Measurements from ENCODE around the gene CD7.

Gene CD7

DNA sequence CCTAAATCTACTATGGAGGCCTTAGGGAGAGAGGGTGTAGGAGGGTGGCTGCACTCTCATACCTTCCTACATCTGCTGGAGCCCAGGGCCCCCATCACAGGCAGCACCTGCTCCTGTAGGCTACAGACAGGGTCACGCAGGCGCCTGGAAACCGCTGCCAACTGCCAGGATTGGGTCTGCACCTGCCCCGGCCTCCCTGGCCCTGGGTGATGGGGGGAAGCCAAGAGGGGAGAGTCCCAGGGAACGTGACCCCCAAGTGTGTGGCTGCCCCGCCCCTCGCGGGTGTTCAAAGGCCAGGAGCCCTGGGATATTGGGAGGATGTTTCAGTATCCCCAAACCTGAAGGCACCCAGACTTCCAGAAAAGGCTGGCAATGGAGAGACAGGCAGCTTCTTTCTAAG, 36.1 kb upstream of the CD7 start:
- Histone ChIP-seq H3K36me3 (ENCODE audit: control insufficient read depth, insufficient read depth, low read length) (no peaks in the 10 kb centered on the region), H3K27me3 (replicated peaks; ENCODE audit: control insufficient read depth, insufficient read depth, low read length) (no peaks in the 10 kb centered on the region), H3K4me3 (replicated peaks; ENCODE audit: low read depth, low read length) (no peak overlapping the region)
- TF ChIP-seq, protein P1, sequence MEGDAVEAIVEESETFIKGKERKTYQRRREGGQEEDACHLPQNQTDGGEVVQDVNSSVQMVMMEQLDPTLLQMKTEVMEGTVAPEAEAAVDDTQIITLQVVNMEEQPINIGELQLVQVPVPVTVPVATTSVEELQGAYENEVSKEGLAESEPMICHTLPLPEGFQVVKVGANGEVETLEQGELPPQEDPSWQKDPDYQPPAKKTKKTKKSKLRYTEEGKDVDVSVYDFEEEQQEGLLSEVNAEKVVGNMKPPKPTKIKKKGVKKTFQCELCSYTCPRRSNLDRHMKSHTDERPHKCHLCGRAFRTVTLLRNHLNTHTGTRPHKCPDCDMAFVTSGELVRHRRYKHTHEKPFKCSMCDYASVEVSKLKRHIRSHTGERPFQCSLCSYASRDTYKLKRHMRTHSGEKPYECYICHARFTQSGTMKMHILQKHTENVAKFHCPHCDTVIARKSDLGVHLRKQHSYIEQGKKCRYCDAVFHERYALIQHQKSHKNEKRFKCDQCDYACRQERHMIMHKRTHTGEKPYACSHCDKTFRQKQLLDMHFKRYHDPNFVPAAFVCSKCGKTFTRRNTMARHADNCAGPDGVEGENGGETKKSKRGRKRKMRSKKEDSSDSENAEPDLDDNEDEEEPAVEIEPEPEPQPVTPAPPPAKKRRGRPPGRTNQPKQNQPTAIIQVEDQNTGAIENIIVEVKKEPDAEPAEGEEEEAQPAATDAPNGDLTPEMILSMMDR (IDR thresholded peaks at IDR 0.05; ENCODE audit: insufficient read depth, low read length, poor library complexity, severe bottlenecking): no peak
- no peak for DNase-seq (ENCODE audit: extremely low read depth, insufficient read length)

DNA sequence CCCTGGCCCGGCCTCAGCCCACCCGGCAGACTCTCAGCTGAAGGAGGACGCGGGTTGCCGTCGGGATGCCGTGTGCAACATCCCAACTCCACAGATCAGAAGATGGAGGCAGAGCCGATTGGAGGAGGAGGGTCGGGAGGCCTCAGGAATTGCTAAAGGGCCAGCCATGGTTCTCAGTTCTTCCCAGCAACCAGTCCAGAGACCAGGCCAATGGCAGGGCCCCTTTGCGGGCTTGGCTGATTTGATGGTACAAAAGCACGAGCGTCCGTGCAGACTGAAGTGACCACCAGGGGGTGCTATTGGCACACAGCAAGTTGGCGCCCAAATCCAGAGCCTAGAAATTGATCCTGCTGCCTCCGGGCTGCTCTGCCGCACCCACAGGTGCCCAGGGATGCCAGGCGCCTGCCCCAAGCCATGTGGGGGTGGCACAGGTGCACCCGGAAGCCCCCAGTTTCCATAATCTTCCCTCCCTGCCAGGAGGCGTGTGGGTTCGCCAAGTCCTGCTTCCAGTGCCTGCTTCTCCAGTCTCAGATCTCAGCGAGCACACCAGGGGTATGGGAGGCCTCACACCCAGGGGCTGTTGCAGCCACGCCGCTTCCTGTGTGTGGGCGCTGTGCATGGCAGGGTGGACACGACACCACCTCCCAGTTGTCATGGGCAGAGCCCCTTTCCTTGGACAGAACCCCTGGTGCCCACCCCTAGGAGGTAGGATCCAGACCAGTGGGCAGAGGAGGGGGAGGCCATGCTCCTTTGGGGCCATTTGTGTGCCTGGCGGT, 34.5 kb upstream of the CD7 start:
- TF ChIP-seq, protein P1 (IDR thresholded peaks at IDR 0.05; ENCODE audit: insufficient read depth, low read length, poor library complexity, severe bottlenecking): peak; percentile 90
- no peak overlapping the region for H3K4me3 ChIP-seq (replicated peaks; ENCODE audit: low read depth, low read length)
- peak; percentile 74 for DNase-seq (ENCODE audit: extremely low read depth, insufficient read length)
- no peaks in the 10 kb centered on the region for H3K36me3 ChIP-seq (ENCODE audit: control insufficient read depth, insufficient read depth, low read length)
- H3K27me3 ChIP-seq (replicated peaks; ENCODE audit: control insufficient read depth, insufficient read depth, low read length): no peaks in the 10 kb centered on the region; the same call in 1 of the 2 replicates

DNA sequence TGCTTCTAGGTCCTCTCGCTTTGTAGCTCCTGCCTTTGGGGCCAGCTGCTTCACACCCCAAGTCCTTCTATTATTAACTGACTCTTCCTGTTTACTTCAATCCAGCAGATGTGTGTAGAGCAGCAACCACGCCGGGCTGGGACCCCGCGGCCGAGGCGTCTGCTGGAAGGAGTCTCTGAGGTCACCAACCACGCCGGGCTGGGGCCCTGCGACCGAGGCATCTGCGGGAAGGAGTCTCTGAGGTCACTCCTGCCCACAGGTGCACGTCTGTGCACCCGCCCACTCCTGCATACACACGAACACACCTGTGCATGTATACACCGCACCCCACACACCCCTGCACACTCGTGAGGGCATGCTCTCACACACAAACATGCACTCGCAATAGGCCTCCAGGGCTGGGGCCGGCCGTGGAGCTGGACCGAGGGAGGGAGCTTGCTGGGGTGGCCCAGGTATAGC, 33.9 kb upstream of the CD7 start:
- H3K36me3 ChIP-seq (ENCODE audit: control insufficient read depth, insufficient read depth, low read length): no peaks in the 10 kb centered on the region
- peak; percentile 66 for DNase-seq (ENCODE audit: extremely low read depth, insufficient read length)
- TF ChIP-seq, protein P1 (IDR thresholded peaks at IDR 0.05; ENCODE audit: insufficient read depth, low read length, poor library complexity, severe bottlenecking): no peak
- no peak overlapping the region for H3K4me3 ChIP-seq (replicated peaks; ENCODE audit: low read depth, low read length)
- H3K27me3 ChIP-seq (replicated peaks; ENCODE audit: control insufficient read depth, insufficient read depth, low read length): no peaks in the 10 kb centered on the region; the same call in 1 of the 2 replicates

DNA sequence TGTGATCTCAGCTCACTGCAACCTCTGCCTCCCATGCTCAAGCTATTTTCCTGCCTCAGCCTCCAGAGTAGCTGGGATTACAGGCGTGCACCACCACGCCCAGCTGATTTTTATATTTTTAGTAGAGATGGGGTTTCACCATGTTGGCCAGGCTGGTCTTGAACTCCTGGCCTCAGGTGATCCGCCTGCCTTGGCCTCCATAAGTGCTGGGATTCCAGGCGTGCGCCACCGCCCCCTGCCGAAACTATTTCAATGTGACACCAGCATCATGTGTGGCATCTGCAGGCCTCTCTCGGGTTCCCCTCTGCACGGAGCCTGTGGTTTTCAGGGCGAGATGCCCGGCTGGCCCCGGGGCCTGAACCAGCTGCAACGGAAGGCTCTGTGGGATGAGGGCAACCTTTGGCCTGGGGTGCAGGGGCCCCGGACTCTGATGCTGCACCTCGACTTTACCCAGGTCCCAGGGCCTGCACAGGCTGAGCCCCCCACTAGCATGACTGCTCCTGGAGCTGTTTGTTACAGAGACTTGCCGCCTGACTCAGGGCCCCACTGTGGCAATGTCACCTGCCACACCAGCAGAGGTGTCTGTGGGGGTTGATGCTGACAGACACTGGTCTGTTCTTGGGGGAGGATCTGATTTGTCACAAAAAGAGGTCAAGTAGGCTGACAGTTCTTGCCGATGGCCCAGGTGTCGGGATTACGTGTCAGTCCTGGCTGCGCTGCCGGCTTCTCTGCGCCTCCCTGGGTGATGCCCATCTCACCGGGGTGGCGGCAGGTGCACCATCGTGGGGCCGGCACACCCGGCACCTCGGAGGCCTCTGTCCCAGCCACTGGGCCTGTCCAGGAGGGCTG, 33.0 kb upstream of the CD7 start:
- DNase-seq (ENCODE audit: extremely low read depth, insufficient read length): peak; percentile 55
- H3K36me3 ChIP-seq (ENCODE audit: control insufficient read depth, insufficient read depth, low read length): no peaks in the 10 kb centered on the region
- H3K4me3 ChIP-seq (replicated peaks; ENCODE audit: low read depth, low read length): no peak overlapping the region
- no peaks in the 10 kb centered on the region; the same call in 1 of the 2 replicates for H3K27me3 ChIP-seq (replicated peaks; ENCODE audit: control insufficient read depth, insufficient read depth, low read length)
- TF ChIP-seq, protein P1 (IDR thresholded peaks at IDR 0.05; ENCODE audit: insufficient read depth, low read length, poor library complexity, severe bottlenecking): peak; percentile 43

DNA sequence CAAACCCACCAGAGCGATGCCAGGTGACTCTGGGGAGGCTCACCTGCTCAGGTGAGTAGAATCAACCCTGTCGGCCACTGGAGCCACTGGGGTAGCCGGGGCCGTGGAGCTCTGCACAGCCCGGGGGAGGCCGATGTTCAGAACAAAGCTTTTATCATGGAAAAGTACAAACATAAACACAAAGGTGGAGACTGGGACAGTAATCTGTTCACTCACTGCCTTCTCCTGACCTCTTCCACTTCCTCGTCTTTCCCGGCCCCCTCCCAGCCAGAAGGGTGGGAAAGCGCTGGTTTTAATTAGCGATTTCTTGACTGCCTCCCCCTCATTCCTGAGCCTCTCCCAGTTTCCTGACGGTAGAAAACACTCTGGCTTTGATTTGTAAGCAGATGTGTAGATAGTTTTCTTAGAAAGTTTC, 31.9 kb upstream of the CD7 start:
- no peak for DNase-seq (ENCODE audit: extremely low read depth, insufficient read length)
- no peak overlapping the region for H3K4me3 ChIP-seq (replicated peaks; ENCODE audit: low read depth, low read length)
- TF ChIP-seq, protein P1 (IDR thresholded peaks at IDR 0.05; ENCODE audit: insufficient read depth, low read length, poor library complexity, severe bottlenecking): no peak
- H3K36me3 ChIP-seq (ENCODE audit: control insufficient read depth, insufficient read depth, low read length): no peaks in the 10 kb centered on the region
- H3K27me3 ChIP-seq (replicated peaks; ENCODE audit: control insufficient read depth, insufficient read depth, low read length): no peaks in the 10 kb centered on the region; the same call in 1 of the 2 replicates
